A673 (cell line): ENCODE measurements around the gene DNAH8. TPM values are rescaled to one million over a fixed set of nuclear protein-coding genes. Genes with fewer than 3 reads are reported as not detected.

Experiments used
- BruUV-seq: library from RNA; stranded (reverse); fragments of 400-500 nt; replicated peaks from 2 replicates; lab custom pipeline; 2021; lab: Mats Ljungman, UMichigan
- CTCF ChIA-PET: fragments of 300-600 bp; sonication (Branson Sonifier 250); formaldehyde crosslinking; loops from one replicate; lab custom pipeline; 2022; ENCODE audit warnings: antibody characterized with exemption; lab: Charles Lee
- POLR2A ChIA-PET: fragments of 300-600 bp; sonication (Branson Sonifier 250); formaldehyde crosslinking; loops from one replicate; lab custom pipeline; 2022; ENCODE audit warnings: antibody characterized with exemption; ENCODE audit not compliant: low non-redundant PET; lab: Charles Lee
- DNase-seq: peaks from one replicate; pipeline ENCODE4 v3.0.0-alpha.2; 2015; ENCODE audit warnings: low spot score
- H3K27ac ChIP-seq: fragments of 200-600 bp; sonication (generic); 2 replicates; pipeline ENCODE4 v1.5.1; 2016; ENCODE audit warnings: mixed run types, low read depth, mild to moderate bottlenecking, mixed read lengths, antibody characterized with exemption, low read length; ENCODE audit not compliant: poor library complexity, severe bottlenecking
- H3K27me3 ChIP-seq: fragments of 200-600 bp; sonication (generic); replicated peaks from 2 replicates; pipeline ENCODE4 v1.6.1; 2017; ENCODE audit warnings: mixed run types, low read depth, mild to moderate bottlenecking, mixed read lengths, antibody characterized with exemption, low read length; ENCODE audit not compliant: insufficient read depth, poor library complexity
- H3K36me3 ChIP-seq: fragments of 200-600 bp; sonication (generic); 2 replicates; pipeline ENCODE4 v1.6.1; 2016; ENCODE audit warnings: mixed run types, mild to moderate bottlenecking, mixed read lengths, antibody characterized with exemption, low read length; ENCODE audit not compliant: insufficient read depth, poor library complexity, severe bottlenecking
- H3K4me1 ChIP-seq: fragments of 200-600 bp; sonication (generic); 2 replicates; pipeline ENCODE4 v1.6.1; 2017; ENCODE audit warnings: mixed run types, mild to moderate bottlenecking, mixed read lengths, antibody characterized with exemption, low read length; ENCODE audit not compliant: insufficient read depth, poor library complexity, severe bottlenecking
- H3K4me3 ChIP-seq: fragments of 200-600 bp; sonication (generic); 2 replicates; pipeline ENCODE4 v1.5.1; 2016; ENCODE audit warnings: low read depth, mixed run types, mild to moderate bottlenecking, mixed read lengths, low read length; ENCODE audit not compliant: poor library complexity, severe bottlenecking
- H3K9me3 ChIP-seq: fragments of 200-600 bp; sonication (generic); 2 replicates; pipeline ENCODE4 v1.6.1; 2016; ENCODE audit warnings: mixed run types, low read depth, mild to moderate bottlenecking, mixed read lengths, antibody characterized with exemption, low read length; ENCODE audit not compliant: poor library complexity, severe bottlenecking
- CTCF ChIP-seq: fragments of 300-800, 200-600 bp; sonication (generic); conservative IDR thresholded peaks from 2 replicates; pipeline ENCODE4 v1.5.1; 2017; ENCODE audit warnings: low read depth, mild to moderate bottlenecking, antibody characterized with exemption, low read length, moderate library complexity, mixed read lengths
- EZH2 ChIP-seq: fragments of 200-600 bp; sonication (generic); IDR thresholded peaks from 2 replicates; pipeline ENCODE4 v1.6.1; 2017; ENCODE audit warnings: borderline replicate concordance, low read depth, mild to moderate bottlenecking, mixed read lengths, antibody characterized with exemption, low read length; ENCODE audit not compliant: poor library complexity, severe bottlenecking
- intact Hi-C: fragments of 100-400 bp; cut with micrococcal nuclease; formaldehyde crosslinking; loops from one replicate; pipeline ENCODE4 v1.10.0; 2022; ENCODE audit not compliant: unreplicated experiment
- total RNA-seq: library from RNA; stranded (reverse); gene quantifications from 2 replicates; pipeline ENCODE4 v1.2.3, GENCODE V29; 2021

The DNAH8 gene
- total RNA-seq, 1 experiment from 2014 or later, result not detected

GRCh38 chr6:38937839-38938613, 222.9 kb downstream of the DNAH8 start:
- TF ChIP-seq CTCF (no peak), EZH2 (no peak)
- no TSS peak for BruUV-seq
- Histone ChIP-seq H3K4me3 (no peak overlapping the region), H3K36me3 (no peaks in the 10 kb centered on the region), H3K4me1 (no peaks in the 10 kb centered on the region), H3K27ac (no peak overlapping the region), H3K9me3 (no peaks in the 10 kb centered on the region), H3K27me3 (no peaks in the 10 kb centered on the region)
- no peak for DNase-seq
- CTCF ChIA-PET, result no interaction called here
- intact Hi-C loops, result no loop called here
- POLR2A ChIA-PET, result no interaction called here

GRCh38 chr6:38938741-38939140, 223.6 kb downstream of the DNAH8 start:
- H3K4me3 ChIP-seq, result no peak overlapping the region
- POLR2A ChIA-PET, result no interaction called here
- H3K27ac ChIP-seq, result no peak overlapping the region
- CTCF ChIA-PET, result no interaction called here
- DNase-seq, result no peak
- intact Hi-C loops, result no loop called here
- H3K4me1 ChIP-seq, result no peaks in the 10 kb centered on the region
- TF ChIP-seq EZH2 (no peak), CTCF (no peak)
- BruUV-seq, result no TSS peak
- no peaks in the 10 kb centered on the region for H3K36me3 ChIP-seq
- no peaks in the 10 kb centered on the region for H3K27me3 ChIP-seq
- H3K9me3 ChIP-seq, result no peaks in the 10 kb centered on the region

GRCh38 chr6:38942442-38942841, 227.3 kb downstream of the DNAH8 start:
- ChIA-PET CTCF (no interaction called here), POLR2A (no interaction called here)
- Histone ChIP-seq H3K4me3 (no peak overlapping the region), H3K9me3 (no peaks in the 10 kb centered on the region), H3K36me3 (no peaks in the 10 kb centered on the region), H3K4me1 (no peaks in the 10 kb centered on the region), H3K27me3 (no peaks in the 10 kb centered on the region), H3K27ac (no peak overlapping the region)
- DNase-seq, result no peak
- no TSS peak for BruUV-seq
- intact Hi-C loops, result no loop called here
- TF ChIP-seq EZH2, result no peak
- no peak for TF ChIP-seq CTCF
